GM04504 (cell line): Measurements from ENCODE around the gene CRHR1.

Experiments used
- DNase-seq: peaks from one replicate; pipeline ENCODE4 v3.0.0-alpha.2; 2012; ENCODE audit warnings: low read depth

CRHR1 gene

GRCh38 chr17:45790296-45790922 is 6.3 kb downstream of the CRHR1 start:
- DNase-seq = no peak

DNA sequence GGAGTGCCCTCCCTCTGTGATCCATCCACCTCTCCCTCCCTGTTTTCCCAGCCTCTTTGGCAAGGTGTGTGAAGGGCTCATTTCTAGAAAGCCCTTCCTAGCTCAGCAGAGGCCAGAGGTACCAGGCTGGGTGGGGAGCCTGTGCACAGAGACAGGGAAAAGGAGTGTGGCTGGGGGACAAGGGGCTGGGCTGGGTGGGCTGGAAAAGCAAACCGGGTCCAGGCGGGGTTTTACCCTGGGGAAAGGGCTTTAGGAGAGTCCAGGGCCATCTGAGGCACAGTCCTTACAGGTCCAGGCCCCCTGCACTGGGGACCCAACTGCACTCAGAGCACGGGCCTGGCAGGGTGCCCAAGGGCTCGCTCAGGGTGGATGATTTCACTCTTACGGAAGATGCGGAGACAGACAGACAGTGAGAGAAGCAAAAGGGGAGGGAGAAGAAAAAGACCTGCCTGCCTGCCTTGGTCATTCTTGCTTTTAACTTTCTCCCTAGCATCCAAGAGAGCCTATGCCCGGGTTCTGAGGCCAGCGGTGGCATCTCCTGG is 7.0 kb downstream of the CRHR1 start:
- no peak for DNase-seq

DNA sequence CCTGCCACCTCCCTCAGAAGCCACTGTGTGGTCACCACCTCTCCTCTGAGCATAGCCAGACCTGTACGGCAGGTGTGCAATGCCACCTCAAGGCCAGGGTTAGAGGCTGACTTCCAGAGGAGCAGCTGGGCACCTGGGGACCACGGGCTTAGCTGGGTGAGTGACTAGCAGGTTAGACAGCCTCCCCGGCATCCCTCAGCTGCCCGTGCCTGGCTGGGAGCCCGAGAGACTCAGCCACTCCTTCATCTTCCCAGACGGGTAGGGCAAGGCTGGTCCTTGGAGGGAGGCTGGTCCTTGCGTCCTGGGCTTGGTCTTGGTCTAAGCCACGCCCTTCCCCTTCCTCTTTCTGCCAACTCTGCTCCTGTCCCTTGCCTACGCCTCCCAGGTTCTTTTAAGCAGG is 7.8 kb downstream of the CRHR1 start:
- no peak for DNase-seq

DNA sequence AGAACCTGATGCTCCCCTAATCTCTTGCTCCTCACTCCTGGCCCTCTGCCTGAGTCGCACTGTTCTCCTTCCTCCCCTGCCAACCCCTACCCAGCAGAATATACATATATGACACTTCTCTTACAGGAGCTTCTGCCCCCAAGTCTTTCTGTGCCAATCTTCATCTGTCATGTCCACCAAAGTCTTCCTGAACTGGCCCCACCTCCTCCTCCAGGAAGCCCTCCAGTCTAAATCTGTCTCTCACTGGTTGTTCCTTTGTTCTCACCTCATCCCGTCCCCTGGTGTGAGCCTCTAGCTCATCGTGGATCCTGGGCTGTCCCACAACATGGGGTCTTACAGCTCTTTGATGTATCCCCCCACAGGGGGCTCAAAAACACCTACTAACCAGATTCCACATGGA is 8.3 kb downstream of the CRHR1 start:
- no peak for DNase-seq

GRCh38 chr17:45792995-45793755 is 9.1 kb downstream of the CRHR1 start:
- no peak for DNase-seq

DNA sequence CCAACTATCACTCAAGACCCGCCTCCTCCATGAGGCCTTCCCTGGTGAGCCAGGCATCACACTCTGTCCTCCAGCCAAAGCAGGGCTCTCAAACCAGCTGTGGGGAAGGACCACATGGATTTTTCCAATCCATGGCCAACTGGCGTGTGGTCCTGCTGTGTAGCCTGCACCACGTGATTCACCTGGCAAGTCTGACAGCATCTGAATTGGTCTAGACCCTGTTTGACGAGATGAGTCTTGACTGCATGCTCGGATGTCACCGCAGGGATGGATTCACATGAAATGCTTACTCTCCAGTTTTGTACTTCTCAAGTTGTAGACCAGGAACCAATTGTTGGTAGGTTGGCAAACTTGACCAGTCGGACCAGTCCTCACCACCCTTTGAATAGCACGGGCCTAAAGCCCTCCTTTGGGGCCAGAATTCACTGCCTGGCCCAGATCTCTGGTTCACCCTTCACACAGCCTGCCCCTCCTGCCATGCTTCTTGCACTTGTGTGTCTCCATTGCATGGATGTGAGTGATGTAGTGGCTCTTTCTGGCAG is 9.9 kb downstream of the CRHR1 start:
- no peak for DNase-seq

- DNase-seq = no peak
Observed at GRCh38 chr17:45794840-45795239, 10.7 kb downstream of the CRHR1 start.

DNA sequence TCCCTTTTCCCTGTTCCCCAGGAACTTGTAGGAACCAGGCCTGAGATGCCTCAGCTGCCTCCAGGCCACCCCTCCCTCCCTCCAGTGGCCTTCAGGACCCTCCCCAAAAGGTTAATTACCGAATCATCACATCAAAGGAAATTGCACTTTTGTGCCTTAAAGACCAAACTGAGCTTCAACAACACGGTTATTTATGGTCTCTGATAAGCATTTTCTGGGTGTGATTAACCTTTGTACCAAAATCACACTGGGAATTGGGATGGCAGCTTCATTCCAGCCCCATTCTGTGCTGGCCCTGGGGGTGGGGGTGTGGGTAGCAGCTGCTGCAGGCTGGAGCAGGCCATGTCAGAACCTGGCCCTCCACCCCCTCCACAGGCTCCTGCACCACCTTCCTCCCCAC is 16.7 kb downstream of the CRHR1 start:
- DNase-seq = no peak

- no peak for DNase-seq
Observed at GRCh38 chr17:45801421-45801820, 17.3 kb downstream of the CRHR1 start.

DNA sequence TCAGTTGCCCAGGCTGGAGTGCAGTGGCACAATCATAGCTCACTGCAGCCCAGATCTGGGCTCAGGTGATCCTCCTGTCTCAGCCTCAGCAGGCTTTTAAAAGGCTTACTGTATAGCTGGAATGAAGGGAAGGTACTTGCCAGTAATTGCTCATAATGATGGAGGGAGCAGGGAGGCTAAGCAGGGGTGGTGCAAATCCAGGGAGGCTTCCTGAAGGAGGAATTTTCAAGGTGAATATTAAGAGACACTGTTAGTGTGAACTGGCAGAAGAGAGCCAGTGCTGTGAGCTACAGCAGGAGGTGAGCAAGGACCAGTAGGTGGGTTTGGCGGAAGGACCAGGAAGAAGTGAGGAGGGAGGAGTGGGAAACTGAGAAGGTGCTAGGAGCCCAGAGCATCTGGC is 24.7 kb downstream of the CRHR1 start:
- no peak for DNase-seq

DNA sequence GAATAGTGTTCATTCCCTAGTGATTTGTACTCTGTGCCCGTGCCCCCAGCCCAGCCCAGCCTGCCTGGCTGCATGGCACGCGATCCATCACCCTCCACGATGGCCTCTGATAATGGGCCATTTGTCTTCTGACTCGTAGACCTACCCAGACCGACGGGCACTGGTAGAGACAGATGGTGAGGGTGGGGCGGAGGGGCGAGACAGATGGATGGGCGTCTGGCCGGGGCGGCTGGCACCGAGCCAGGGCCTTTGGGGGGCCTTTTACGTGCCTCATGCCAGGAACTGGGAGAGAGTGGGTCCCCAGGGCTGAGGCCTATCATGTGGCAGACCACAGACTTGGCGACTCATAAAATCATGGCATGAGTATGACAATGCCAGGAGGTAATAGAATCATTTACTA is 25.4 kb downstream of the CRHR1 start:
- no peak for DNase-seq

GRCh38 chr17:45812102-45812501 is 28.0 kb downstream of the CRHR1 start:
- no peak for DNase-seq

- DNase-seq = no peak
Observed at GRCh38 chr17:45813048-45813725, 29.1 kb downstream of the CRHR1 start.

- no peak for DNase-seq
Observed at GRCh38 chr17:45814622-45815606, 30.8 kb downstream of the CRHR1 start.

- DNase-seq = no peak
Observed at GRCh38 chr17:45815752-45816151, 31.6 kb downstream of the CRHR1 start.

- no peak for DNase-seq
Observed at GRCh38 chr17:45818041-45818440, 33.9 kb downstream of the CRHR1 start.

DNA sequence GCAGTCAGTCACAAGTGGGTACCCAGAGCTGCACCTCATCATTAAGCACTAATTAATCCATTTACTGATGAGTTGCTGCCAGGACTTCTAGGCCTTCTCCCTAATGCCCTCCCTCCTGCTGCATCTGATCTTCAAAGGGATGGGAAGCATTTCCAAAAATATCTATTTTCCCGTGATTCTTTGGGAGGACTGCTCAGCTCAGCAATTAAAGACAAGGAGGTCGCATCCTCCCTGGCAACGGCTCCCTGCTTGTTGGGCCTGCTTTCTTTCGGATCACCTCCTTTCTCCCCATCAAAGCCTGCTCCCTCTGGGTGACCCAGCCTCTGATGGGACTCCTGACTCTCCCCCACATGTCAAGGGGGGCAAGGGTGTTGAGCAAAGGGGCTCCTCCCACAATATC is 34.6 kb downstream of the CRHR1 start:
- no peak for DNase-seq

- DNase-seq = no peak
Observed at GRCh38 chr17:45819632-45820031, 35.5 kb downstream of the CRHR1 start.

DNA sequence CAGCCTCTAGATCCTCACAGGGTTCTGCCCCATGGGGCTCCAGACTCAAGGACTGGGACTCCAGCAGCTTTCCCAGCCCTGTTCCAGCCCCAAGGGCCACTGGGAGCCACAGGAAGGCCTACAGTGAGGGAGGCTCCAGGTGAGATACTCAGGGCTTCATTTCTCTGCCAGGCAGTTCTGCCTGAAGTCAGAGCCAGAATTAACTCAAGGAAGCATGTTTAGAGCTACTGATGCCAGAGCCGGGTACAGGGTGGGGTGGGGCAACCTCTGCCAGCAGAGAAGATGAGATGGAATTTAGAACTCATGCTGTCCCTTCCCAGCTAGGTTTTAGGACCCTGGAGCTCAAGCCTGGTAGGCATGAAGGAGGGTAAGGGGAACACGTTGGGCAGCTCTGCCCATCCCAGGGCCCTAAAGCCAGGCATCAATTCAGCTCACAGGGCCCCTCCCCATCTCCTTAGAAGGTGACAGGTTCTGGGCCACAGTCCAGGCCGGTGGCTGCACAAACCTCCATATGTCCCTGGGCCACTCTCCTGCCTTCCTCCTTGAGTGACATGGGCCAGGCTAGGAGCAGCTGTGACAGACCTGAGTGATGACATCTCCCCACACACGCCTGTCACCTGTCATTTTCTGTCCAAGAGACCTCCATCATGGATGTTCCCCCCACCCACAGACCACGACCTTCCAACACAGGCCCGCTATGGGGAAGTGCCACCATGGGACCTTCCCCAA is 36.1 kb downstream of the CRHR1 start:
- DNase-seq = no peak

- DNase-seq = no peak
Observed at GRCh38 chr17:45821147-45821546, 37.0 kb downstream of the CRHR1 start.

GRCh38 chr17:45823598-45823997 is 39.5 kb downstream of the CRHR1 start:
- no peak for DNase-seq
